Measurements from ENCODE around the gene FOXC2.

- TF ChIP-seq CTCF (IDR thresholded peaks at IDR 0.05), result no peak
- no peak for TF ChIP-seq POLR2A (IDR thresholded peaks at IDR 0.05)
Measured at GRCh38 chr16:86545954-86546637, 20.5 kb upstream of the FOXC2 start.
